Measurements from ENCODE around the gene SLC9A7.

The SLC9A7 gene

DNA sequence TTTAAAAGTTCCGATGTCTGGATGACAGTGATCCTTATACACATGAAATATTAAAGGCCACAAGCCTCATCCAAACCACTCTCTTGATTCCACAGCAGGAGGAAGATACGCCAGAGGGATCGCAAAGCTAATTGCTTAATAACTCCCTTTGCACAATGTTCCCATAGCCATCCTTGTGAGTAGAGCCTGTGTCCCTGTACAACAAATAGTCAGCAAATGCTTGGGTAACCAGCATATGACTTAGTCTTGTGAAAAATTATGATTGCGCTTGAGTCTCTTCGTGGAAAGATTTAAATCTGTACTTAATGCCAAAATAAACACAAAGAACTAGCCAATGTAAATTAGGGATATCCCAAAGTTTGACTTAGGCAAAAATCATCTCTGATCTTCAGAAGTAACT, 31.5 kb downstream of the SLC9A7 start:
- TF ChIP-seq, protein P1, sequence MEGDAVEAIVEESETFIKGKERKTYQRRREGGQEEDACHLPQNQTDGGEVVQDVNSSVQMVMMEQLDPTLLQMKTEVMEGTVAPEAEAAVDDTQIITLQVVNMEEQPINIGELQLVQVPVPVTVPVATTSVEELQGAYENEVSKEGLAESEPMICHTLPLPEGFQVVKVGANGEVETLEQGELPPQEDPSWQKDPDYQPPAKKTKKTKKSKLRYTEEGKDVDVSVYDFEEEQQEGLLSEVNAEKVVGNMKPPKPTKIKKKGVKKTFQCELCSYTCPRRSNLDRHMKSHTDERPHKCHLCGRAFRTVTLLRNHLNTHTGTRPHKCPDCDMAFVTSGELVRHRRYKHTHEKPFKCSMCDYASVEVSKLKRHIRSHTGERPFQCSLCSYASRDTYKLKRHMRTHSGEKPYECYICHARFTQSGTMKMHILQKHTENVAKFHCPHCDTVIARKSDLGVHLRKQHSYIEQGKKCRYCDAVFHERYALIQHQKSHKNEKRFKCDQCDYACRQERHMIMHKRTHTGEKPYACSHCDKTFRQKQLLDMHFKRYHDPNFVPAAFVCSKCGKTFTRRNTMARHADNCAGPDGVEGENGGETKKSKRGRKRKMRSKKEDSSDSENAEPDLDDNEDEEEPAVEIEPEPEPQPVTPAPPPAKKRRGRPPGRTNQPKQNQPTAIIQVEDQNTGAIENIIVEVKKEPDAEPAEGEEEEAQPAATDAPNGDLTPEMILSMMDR (IDR thresholded peaks at IDR 0.05), result no peak

DNA sequence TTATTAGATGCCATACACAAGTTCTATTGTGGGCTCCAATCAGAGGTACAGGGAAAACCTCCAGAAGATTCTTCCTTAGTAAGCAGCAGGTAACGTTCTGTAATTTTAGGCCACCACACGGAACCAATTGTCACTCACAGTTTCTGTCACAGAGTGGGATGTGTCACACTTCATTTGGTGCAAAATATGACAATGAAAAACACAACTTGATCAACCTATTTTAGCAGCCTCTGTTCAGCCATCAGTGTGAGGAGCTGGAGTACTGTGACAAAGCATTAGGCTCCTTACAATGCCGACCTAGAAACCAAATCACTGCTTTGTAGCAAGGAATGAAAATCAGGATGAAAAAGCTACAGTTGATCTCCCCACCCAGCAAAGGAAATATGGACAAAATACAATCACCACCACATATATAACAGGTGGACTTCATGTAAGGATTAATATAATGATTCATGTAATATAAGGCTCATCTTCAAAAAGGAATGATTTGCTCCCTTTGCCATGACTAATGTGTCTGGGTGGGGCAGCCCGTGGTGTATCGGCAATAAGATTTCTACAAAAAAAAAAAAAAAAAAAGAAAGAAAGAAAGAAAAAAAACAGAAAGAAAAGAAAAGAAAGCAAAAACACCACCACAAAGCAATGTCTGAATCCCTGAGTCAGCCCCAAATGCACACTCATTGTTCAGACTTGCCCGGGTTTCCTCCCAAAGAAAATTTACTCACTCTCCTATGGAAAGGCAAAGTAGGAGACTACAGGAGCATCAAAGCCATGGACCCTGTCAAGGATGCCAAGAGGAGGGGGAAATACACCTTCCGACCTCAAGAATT, 36.0 kb downstream of the SLC9A7 start:
- TF ChIP-seq, protein P1 (IDR thresholded peaks at IDR 0.05), result no peak

DNA sequence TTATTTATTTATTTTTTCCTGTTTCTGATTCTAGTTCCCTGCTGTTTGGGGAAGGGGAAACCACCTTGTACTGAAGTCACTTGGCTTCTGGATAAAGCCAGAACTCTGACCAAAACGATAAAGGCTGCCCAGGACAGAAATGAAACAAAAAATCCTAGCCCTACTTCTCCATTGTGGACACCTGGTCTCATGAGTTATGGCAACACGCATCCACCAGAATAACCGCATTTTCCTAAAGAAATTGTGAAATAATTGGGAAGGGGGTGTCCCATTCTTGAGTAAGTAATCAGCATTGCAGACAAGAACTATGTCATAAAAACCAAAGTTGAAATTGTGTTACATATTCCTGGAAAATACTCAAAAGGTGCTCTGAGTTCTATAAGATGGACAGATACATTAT, 42.1 kb downstream of the SLC9A7 start:
- TF ChIP-seq, protein P1 (IDR thresholded peaks at IDR 0.05), result no peak

DNA sequence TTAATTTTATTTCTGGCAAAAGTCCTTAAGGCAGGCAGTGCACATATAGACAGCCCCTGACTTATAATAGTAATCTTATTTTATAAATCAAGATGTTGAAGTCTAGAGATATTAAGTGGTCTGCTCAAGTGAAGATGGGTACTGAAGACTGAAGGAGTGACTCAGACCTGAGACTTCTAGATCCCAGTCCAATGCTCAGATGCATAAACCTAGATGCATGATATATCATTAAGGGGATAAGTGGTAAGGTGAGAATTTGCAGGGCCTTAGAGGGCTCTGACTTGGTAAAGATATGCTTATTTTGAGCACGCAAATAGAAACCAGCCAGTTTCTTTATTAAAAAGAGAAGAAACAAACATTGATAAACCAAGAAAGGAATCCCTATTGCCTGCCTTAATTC, 42.9 kb downstream of the SLC9A7 start:
- TF ChIP-seq, protein P1 (IDR thresholded peaks at IDR 0.05), result no peak

DNA sequence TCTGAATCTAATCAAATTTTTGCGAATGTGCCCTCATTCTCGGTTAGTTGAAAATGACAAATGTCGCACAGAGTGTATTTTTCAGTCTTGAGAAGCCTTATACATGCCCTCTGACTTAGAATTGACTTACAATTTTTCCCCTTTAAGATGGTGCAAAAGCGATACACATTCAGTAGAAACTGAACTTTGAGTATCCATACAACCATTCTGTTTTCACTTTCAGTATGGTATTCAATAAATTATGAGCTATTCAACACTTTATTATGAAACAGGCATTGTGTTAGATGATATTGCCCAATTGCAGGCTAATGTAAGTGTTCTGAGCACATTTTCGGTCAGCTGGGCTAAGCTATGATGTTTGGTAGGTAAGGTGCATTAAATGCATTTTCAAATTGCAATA, 43.4 kb downstream of the SLC9A7 start:
- TF ChIP-seq, protein P1 (IDR thresholded peaks at IDR 0.05), result no peak

DNA sequence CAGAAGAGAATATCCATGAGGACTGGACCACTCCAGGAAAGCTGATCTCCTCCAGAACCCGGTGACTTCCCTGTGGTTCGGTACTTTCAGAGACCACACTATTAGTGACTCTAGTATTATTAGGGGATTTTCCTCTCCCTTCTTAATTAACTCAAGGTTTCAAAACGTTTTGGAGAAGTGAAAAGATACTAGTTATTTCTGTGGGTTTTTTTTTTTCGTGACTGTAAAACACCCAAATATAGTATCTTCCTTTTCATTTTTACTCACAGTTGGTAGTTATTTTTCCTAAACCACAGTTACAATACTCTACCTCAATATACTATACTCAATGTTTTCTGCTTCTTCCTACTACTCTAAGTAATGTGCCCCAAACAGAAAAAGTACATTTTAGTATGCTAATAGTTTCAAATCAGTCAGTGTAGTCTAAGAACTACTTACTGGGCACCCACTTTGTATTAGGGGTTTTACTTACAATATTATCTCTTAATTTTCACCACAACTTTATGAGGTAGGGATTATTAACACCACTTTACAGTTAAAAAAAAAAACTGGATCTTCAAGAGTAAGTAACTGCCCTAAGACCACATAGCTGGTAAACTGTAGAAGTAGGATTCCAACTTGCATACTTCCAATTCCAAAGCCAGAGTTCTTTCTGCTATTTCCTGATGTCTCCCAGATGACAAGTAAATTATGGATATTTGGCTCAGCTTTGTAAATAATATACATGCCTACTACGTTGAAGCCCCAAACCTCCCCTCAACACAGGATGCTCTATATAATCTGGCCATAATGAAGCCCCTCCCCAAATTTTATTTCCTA, 45.0 kb downstream of the SLC9A7 start:
- TF ChIP-seq, protein P1 (IDR thresholded peaks at IDR 0.05), result no peak

DNA sequence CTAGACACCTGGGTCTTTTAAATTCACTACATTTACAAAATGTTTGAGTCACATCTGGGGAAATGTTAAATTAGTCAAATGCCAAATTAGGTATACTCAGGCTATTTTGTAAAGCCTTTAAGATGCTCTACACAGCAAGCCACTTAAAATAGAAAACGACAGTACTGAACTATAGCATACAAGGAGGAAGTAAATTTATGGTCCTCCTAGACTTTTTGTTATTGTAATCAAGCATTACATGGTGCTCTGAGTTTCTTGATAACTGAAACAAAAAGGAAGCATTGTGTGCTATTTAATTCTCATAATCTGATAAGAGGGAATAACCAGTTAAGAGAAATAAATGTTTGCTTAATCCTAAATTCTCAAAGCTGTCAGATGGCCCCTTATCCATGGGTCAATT, 46.2 kb downstream of the SLC9A7 start:
- TF ChIP-seq, protein P1 (IDR thresholded peaks at IDR 0.05), result no peak

Data from LNCAP (cell line).